Activated CD8-positive, alpha-beta memory T cell treated with anti-CD3 and anti-CD28 coated beads for 4 hours (primary cell): ENCODE results near the gene FIBP.
A peak's percentile ranks its signal among the peaks of the same experiment; 100 is the strongest.

Source experiments
- DNase-seq, 2 donors: peaks; one replicate each; pipeline ENCODE4 v3.0.0-alpha.2; 2020; ENCODE audit warnings: low read depth in 2 of 2

Gene FIBP

DNA sequence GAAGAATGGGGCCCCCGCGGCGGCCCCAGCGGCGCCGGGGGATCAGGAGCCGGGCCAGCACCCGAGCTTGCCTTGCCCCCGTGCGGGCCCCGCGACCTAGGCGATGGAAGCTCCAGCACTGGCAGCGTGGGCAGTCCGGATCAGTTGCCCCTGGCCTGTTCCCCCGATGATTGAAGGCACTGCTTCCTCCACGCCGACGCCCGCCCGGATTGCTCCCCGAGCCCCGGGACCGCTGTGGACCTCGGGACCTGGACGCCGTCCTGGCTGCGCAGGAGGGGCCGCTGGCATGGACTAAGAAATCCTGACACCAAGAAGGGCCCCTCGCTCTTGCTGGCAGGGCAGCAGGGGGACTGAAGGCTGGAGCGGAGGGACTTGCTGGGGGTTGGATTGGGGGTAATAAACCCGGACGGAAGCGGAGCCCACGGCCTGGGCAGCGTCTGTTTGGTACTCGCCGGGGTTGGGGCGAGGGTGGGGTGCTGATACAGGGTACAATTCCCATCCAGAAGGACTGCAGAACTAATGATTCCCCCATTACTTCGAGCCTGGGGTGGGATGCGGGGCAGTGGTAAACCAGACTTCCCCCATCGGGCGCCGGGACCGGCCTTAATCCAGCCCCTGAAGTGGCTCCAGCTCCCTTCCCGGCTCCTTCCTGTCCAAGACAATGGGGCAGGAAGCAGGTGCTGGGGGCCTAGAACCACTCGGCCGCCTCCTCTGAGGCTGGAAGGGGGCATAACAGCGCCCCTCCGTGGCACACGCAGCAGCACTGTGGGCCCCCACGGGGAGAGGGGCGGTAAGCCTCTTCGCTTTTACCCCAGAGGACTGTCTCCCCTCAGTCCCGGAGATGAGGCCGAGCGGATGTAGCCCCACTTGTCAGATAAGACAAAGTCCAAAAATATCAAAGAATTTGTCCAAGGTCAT, 3.2 kb upstream of the FIBP start:
- no peak for DNase-seq

DNA sequence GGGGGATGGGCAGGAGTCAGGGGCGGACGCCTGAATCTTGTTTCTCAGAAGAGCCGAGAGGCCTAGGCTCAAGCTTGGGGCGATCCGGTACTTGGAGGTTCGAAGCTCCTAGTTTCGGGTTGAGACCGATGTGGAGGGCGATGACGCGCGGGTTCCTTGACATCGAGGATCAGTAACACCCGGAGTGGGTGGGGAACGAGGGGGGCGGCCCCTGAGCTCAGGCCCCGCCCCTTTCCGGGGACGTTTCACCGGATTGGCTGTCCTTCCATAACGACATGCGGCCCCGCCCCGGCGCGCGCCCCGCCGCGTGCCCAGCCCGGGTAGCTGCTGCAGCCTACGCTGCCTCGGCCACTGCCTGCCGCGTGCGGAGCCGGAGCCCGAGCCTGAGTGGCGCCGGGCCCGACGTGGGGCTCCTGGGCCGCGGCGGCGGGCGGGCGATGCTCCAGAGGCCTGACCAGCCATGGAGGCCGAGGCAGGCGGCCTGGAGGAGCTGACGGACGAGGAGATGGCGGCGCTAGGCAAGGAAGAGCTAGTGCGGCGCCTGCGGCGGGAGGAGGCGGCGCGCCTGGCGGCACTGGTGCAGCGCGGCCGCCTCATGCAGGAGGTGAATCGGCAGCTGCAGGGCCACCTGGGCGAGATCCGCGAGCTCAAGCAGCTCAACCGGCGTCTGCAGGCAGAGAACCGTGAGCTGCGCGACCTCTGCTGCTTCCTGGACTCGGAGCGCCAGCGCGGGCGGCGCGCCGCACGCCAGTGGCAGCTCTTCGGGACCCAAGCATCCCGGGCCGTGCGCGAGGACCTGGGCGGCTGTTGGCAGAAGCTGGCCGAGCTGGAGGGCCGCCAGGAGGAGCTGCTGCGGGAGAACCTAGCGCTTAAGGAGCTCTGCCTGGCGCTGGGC, 2.3 kb upstream of the FIBP start, which contains the start of gene CCDC85B:
TSS of gene CCDC85B (plus strand) at position 350 of the 895 bp plus-strand sequence. CDS start at position 461, 111 bp downstream.
- peak; percentile 97 for DNase-seq

DNA sequence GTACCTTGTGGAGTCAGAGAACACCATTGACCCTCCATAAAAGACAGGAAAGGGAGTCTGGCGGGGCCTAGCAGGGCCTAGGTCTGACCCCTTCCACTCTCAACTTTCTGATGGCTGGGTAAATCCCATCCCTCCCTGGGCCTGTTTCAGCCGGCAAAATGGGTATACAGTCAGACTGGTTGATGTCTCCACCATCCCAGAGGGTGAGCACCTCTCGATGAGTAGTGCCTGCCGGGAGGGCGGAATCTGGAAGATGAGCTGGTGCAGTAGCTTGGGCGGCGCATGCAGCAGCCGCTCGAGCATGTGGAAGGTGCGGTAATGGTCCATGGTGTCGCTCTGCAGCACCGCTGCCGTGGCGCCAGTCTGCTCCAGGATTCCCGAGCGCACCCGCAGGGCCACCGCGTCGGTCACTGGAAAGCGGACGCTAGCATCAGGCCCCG, 528 bp downstream of the FIBP start:
- DNase-seq = no peak

DNA sequence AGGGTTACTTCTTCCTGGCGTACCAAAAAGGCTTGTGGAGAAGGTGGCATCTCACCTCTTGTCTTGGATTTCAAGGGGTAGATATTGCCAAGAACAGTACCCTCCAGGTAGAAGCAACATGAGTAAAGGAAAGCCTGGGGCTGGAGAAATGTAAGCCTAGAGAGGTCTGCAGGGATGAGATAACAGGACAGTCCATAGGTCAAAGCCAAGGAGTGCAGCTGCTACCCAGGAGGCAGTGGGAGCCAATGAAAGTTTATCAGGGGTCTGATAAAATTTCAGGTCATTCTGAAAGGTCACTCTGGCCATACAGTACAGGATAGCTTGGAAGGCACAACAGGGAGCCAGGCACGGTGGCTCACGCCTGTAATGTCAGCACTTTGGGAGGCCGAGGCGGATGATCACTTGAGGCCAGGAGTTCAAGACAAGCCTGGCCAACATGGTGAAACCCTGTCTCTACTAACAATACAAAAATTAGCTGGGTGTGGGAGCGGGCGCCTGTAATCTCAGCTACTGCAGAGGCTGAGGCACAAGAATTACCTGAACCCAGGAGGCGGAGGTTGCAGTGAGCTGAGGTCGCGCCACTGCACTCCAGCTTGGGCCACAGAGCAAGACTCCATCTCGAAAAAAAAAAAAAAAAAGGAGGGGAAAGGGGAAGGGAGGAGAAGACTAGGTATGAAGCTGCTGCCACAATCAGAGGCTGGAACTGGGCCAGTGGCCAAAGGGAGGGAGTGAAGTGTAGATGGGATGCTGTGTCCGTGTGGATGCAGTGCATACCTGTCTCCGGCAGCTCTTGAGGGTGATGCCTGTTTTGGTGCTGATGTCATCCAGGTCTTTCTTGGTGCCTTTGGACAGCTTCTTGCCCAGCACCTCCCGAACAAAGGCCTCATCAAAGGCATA, 1.2 kb downstream of the FIBP start:
- DNase-seq = no peak

DNA sequence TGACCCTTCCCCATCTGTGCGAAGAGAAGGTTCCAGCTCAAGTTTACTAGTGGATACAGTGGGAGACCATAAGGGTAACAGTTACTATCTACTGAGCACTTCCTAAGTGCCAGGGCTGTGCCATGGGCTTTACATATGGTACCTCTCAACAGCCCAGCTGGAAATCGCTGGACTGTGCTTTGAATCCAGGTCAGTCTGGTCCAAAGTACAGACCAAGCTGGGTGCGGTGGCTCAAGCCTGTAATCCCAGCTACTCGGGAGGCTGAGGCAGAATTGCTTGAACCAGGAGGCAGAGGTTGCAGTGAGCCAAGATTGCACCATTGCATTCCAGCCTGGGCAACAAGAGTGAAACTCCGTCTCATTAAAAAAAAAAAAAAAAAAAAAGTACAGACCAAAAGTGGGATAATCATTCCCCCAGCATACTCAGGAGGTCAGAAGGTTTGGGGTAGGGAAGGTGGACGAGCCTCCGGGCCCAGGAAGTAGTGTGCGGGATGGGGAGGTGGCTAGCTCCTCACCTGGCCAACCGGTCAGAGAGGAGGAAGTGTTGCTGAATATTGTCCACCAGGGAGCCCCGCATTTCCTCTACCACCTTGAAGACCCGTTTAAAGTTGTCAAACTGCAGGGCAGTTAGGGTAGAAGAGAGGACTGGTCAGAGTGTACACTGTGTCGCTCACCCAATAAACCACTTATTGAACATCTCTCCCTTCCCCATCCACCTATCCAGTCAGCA, 2.3 kb downstream of the FIBP start:
- DNase-seq = no peak

DNA sequence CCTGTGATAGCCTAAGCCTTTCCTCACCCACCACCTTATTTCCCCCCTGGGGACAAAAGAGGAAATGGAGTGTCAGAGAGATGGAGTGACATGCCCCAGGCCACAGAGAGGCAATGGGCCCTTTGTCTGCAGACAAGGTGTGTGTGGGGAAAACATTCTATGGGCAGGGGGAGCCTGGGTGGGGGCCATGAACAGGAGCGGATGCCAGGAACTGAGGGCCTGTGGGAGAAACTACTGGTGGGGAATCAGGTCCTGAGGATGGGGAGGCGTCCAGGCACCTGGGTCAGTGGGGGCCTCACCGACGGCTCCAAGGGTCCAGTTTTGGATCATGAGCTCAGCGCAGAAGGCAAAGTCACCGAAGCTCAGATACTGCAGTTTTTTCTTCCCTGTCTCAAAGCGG, 3.0 kb downstream of the FIBP start:
- no peak for DNase-seq

DNA sequence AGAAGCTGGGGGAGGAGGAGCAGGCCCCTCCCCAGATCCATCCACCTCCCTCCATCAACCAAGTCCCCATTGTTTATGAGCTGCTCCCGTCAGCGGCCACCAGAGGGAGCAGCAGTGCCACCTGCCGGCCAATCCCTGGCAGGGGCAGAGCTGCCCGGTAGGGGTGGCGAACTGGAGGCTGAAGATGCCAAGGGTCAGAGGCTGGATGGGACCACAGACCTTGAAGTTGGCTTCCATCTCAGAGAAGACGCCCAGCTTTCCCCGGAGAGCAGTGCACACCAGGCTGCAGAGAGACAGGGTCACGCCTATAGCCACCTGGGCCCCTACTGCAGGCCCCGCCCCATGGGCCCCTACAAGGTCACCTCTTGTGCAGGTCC, 3.6 kb downstream of the FIBP start:
- peak in 1 of 2 donors; percentile 66 for DNase-seq

DNA sequence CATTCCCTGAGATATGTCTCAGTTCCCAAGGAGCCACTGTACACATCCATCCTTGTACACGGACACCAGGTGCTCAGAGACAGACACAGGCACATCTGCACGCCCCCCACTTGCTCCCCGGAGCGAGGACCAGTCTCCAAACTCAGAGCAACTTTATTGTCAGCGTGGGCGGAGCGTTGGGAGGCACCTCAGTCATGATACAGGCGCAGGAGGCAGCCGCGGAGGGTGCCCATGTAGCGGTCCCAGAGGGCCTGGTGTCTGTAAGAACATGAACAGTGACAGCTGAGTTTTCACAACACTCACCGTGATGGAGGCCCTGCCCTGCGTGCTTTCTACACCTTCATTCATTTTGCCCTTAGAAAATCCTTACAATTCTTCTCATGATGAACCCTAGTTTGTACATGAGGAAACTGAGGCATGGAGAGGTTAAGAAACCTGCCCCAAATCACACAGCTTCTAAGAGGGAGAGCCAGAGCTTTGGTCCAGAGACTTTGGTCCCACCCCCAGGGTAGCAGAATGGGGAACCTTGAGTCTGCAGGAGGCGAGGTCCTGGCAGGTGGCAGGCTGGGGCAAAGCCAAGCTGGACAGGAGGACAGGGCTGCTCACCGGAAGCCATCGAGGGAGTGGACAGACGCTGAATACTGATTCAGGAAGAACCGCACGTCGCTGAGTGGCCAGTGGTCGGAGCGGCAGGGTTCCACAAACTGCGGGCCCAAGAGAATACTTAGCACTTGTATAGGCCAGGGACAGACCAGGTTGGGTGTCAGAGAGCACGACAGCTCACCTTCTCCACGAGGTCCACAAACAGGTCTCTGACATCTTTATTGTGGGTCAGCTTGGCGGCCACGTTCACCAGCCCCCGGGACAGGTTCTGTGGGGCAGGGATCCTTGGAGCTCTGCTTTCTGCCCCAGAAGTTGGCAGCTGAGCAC, 4.2 kb downstream of the FIBP start:
- DNase-seq = no peak

DNA sequence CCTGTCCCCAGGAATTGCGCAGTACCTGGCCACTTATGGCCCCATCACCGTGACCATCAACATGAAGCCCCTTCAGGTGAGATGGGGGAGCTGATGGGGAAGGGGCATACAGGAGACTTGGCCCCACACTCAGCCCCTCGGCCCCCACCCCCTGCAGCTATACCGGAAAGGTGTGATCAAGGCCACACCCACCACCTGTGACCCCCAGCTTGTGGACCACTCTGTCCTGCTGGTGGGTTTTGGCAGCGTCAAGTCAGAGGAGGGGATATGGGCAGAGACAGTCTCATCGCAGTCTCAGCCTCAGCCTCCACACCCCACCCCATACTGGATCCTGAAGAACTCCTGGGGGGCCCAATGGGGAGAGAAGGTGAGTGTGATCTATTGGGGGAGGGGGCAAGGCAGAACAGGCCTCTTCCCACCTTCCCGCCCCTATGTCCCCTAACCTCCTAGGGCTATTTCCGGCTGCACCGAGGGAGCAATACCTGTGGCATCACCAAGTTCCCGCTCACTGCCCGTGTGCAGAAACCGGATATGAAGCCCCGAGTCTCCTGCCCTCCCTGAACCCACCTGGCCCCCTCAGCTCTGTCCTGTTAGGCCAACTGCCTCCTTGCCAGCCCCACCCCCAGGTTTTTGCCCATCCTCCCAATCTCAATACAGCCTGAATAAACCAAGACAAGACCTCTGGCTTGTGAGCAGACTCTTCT, 5.1 kb downstream of the FIBP start:
- DNase-seq = no peak

DNA sequence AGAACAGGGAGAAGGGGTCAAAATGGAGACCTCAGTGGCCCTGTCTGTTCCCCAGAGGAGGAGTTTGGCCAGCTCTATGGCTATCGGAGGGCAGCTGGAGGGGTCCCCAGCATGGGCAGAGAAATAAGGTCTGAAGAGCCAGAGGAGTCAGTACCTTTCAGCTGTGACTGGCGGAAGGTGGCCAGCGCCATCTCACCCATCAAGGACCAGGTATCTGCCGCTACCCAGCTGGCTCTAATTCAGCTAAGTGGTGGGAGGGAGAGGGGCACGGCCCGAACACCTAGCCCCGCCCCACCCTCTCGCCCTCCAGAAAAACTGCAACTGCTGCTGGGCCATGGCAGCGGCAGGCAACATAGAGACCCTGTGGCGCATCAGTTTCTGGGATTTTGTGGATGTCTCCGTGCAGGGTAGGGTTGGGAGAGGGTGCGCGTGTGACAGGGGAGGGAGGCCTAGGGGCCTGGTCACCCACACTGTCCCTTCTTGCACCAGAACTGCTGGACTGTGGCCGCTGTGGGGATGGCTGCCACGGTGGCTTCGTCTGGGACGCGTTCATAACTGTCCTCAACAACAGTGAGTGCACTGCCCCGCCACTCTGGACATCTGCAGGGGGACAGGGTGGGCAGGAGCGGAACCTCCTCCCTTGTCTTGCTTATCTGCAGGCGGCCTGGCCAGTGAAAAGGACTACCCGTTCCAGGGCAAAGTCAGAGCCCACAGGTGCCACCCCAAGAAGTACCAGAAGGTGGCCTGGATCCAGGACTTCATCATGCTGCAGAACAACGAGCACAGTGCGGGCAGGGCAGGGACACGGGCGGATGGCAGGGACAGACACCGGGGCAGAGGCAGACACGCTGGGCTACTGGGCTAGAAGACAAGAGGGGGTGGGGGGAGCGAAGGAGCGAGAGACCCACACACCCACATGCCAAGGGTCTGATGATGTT, 5.9 kb downstream of the FIBP start:
- DNase-seq = no peak

DNA sequence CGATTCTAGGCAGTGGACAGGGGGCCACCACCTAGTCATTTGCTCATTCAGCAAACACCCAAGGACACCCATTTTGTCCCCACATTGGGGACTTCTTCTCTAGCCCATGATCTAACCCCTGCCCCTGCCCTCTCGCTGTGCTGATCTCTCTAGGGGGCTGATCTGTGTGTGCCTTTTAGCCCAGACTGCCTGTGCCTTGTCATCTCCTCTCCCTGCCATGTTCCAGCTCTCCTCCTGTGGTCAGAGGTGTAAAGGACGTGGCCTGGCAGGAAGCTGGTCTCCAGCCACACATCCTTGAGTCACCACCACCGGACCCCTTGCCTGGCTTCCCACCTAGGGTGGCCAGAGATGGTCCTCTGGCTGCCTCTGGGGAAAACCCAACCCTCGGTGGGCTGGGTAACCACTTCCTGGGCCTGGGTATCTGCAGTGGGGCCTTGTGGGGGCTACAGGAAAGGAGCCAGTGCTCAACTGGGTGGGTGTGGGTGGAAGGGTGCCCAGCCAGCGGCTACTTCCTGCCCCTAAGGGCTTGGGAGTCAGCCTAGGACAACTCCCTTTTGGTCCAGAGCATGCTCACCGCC, 7.3 kb downstream of the FIBP start:
- DNase-seq = no peak

DNA sequence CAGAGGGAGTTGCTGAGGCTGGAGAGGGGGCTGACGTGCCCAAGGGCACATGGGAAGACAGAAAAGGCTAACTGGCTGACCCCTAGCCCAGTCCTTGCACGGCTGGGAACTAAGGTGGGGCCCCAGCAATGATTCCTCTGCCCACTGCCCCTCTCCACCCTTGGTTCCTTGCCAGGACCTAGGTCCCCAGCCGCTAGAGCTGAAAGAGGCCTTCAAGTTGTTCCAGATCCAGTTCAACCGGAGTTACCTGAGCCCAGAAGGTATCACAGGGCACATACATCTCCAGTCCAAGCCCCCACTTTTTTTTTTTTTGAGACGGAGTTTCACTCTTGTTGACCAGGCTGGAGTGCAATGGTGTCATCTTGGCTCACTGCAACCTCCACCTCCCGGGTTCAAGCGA, 8.2 kb downstream of the FIBP start:
- no peak for DNase-seq

DNA sequence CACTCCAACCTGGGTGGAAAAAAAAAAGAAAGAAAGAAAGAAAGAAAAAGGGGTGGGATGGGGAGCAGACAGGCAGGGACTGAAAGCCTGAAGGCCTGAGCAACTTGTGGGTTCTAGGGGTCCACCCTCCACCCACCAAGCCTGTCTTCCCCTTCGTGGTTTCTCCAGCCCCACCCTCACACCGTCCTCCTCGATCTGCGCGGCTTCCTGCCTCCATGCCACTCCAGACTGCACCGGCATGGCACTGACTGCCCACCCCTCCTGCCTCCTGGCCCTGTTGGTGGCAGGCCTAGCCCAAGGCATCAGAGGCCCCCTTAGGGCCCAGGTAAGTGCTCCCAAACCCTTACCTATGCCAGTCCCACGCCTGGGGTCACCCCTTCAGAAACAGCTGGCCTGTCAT, 8.7 kb downstream of the FIBP start, which contains the start of gene CTSW:
TSS of gene CTSW (plus strand) at position 221 of the 400 bp plus-strand sequence. CDS start at position 239, 18 bp downstream.
- no peak for DNase-seq

DNA sequence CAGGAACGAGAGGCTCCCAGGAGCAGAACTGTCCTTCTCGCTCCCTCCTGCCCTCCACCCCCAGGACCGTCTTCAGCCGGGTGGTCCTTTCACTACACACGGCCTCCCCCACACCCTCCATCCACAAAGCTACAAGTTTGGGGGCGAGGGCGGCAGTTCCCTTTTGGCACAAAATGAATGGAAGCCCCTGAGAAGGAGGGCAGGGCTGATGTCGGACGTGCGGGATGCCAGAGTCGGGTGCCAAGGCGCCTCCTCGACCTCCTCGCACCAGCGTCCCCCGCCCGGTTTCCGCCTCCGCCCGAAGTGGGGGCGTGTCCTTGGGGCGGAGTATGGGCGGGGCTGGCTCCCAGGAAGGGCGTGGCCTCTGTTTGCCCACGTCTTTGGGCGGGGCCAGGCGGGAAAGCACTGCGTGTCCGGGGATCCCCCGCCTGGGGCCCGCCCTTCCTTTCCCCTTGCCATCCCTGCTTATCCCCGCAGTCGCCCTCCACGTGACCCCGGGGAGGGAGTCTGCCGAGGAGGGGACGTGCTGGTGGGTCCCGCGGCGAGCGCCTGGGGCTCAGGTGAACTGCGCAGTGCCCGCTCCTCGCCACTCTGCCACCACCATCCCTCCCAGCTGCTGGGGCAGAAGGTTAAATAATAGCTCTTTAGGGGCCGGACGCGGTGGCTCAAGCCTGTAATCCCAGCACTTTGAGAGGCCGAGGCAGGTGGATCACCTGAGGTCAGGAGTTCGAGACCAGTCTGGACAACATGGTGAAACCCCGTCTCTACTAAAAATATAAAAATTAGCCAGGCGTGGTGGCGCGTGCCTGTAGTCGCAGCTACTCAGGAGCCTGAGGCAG, 14.7 kb downstream of the FIBP start:
- peak; percentile 87 to 93 for DNase-seq

DNA sequence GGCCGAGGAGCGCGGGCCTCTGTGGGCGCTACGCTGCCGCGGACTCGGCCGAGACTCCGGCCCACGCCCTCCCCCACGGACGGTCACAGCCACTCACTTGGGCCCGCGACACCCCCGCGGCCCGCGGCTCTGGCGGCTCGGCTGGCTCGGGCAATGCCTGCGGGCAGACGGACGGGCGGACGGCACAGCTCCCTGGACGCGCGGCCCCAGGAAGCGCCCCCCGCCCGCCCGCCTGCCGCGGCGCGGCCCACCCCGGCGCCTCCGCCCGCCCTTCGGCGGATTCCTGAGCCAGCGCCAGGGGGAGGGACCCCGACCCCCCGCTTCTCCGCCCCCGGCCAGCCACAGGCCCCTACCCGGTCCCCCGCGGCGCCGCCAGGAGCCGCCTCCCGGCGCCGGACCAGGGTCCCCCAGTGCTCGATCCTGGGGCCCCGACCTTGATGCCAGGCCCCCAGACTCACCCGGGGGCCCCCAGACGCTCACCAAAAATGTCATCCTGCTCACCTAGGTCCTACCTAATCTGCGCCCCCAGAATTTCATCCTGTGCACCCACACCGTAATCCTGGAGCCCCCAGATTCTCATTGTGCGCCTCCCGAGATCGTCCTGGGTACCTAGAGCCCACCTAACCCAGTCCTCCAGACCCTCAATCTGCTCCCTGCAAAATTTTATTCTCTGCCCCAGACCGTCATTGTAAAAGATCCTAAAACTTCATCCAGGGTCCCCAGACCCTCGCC, 15.5 kb downstream of the FIBP start, which contains the start of gene EFEMP2:
TSS of gene EFEMP2 (minus strand) at position 215 of the 732 bp plus-strand sequence. CDS start 446 bp downstream, outside the sequence.
- DNase-seq = no peak
